NCI-H146 (cell line): ENCODE results near the gene NAV2.
A peak's percentile ranks its signal among the peaks of the same experiment; 100 is the strongest.

Experiments
- DNase-seq: peaks from one replicate; lab custom pipeline; 2025; lab: John Stamatoyannopoulos, UW

NAV2 gene

GRCh38 chr11:19746086-19746485 is 33.4 kb downstream of the NAV2 start:
- no peak for DNase-seq

GRCh38 chr11:19747634-19748033 is 35.0 kb downstream of the NAV2 start:
- DNase-seq = no peak

- no peak for DNase-seq
These were observed 38.4 kb downstream of the NAV2 start for GRCh38 chr11:19751055-19751454.

GRCh38 chr11:19753451-19754106 is 40.9 kb downstream of the NAV2 start:
- peak; percentile 13 for DNase-seq

GRCh38 chr11:19756675-19757475 is 44.2 kb downstream of the NAV2 start:
- no peak for DNase-seq

GRCh38 chr11:19759389-19759788 is 46.8 kb downstream of the NAV2 start:
- DNase-seq = no peak

GRCh38 chr11:19762266-19762665 is 49.6 kb downstream of the NAV2 start:
- no peak for DNase-seq

GRCh38 chr11:19763330-19763729 is 50.7 kb downstream of the NAV2 start:
- DNase-seq = no peak

- no peak for DNase-seq
These were observed 53.6 kb downstream of the NAV2 start for GRCh38 chr11:19766206-19766605.

GRCh38 chr11:19766810-19767209 is 54.2 kb downstream of the NAV2 start:
- DNase-seq = no peak

- no peak for DNase-seq
These were observed 55.1 kb downstream of the NAV2 start for GRCh38 chr11:19767627-19768151.

- no peak for DNase-seq
These were observed 55.6 kb downstream of the NAV2 start for GRCh38 chr11:19768197-19768596.

GRCh38 chr11:19768815-19769214 is 56.2 kb downstream of the NAV2 start:
- no peak for DNase-seq

GRCh38 chr11:19769820-19770219 is 57.2 kb downstream of the NAV2 start:
- DNase-seq = no peak

GRCh38 chr11:19770277-19770676 is 57.6 kb downstream of the NAV2 start:
- DNase-seq = no peak

GRCh38 chr11:19771463-19771862 is 58.8 kb downstream of the NAV2 start:
- no peak for DNase-seq

GRCh38 chr11:19772480-19772879 is 59.8 kb downstream of the NAV2 start:
- no peak for DNase-seq

GRCh38 chr11:19774329-19774728 is 61.7 kb downstream of the NAV2 start:
- DNase-seq = no peak

GRCh38 chr11:19774817-19775580 is 62.4 kb downstream of the NAV2 start:
- no peak for DNase-seq

GRCh38 chr11:19775622-19776021 is 63.0 kb downstream of the NAV2 start:
- DNase-seq = no peak

GRCh38 chr11:19777039-19777376 is 64.4 kb downstream of the NAV2 start:
- DNase-seq = peak; percentile 71

GRCh38 chr11:19777377-19778102 is 64.9 kb downstream of the NAV2 start:
- peak; percentile 70 for DNase-seq
